Heart left ventricle (tissue), 13 donors: ENCODE measurements around the gene COQ3.

Experiments used
- CTCF ChIP-seq, 12 donors: fragments of 200-600 bp; sonication (generic) in 4 of 12; IDR thresholded peaks; one replicate each; pipeline versions ENCODE4 v1.5.0 to v1.8.0; 2018 to 2022; ENCODE audit warnings: antibody characterized with exemption in 12 of 12, mild to moderate bottlenecking in 5 of 12
- POLR2A ChIP-seq, 2 donors: fragments of 450-650 bp; IDR thresholded peaks; one replicate each; pipeline ENCODE4 v1.6.1; 2017; ENCODE audit warnings: antibody characterized with exemption in 2 of 2, mild to moderate bottlenecking in 2 of 2, moderate library complexity in 2 of 2
- donor health status: ischemic (EF 13 %, LVEDD 7.1; RV severe dilation, severe dysfunction).
- donor health status: DM: no; HTN: yes; CAD: no.
- donor health status: DM: no; HTN: no; CAD: no.
- donor health status: ischemic (EF 25% LVEDD 6.9; RV normal size, moderate dysfunction).
- donor health status: ischemic (EF 25% LVEDD 5.7; RV mildly dilated, moderate dysfunction).
- donor health status: ischemic (EF 35%, LVEDD 5.7; RV mildly dilated, moderate dysfunction).
- donor health status: nonischemic (EF 11% LVEDD 7.7; RV severe dilation, severe dysfunction).
- donor health status: DM: yes; HTN: yes; CAD: no.
- donor health status: PGD.
- donor health status: ischemic (EF 29% LVEDD 5.4; RV normal size, mild dysfunction).
- donor health status: nonischemic (EF 23%, LVEDD 6.1; RV moderate dilation, normal function).

DNA sequence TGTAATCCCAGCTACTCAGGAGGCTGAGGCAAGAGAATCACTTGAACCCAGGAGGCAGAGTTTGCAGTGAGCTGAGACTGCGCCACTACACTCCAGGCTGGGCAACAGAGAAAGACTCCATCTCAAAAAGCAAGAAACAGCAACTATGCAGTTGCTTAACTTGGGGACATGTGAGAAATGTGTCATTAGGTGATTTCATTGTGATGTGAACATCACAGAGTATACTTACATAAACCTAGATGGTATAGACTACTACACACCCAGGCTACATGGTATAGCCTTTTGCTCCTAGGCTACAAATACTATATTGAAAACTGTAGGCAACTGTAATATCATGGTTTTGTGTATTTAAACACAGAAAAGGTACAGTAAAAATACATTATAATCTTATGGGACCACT, 3.3 kb upstream of the COQ3 start:
- TF ChIP-seq CTCF (IDR thresholded peaks at IDR 0.05) (no peak), POLR2A (IDR thresholded peaks at IDR 0.05) (no peak)
